ENCODE results near the gene TRIM46.
A peak's percentile ranks its signal among the peaks of the same experiment; 100 is the strongest.
"Not testable (repeated sequence)": the region's sequence is repeated elsewhere in the genome, so short reads cannot be mapped to it uniquely, and the experiment has no call there.

TRIM46 gene

GRCh38 chr1:155208541-155209311 lies 35.1 kb downstream of the TRIM46 start, which contains the start of gene MTX1:
Gene MTX1, plus strand, starts transcription at chr1:155208695. Its CDS starts 110 bp downstream, at chr1:155208805.
- peak; percentile 94 for DNase-seq

- no peak for DNase-seq
Observed at GRCh38 chr1:155209312-155209721, 35.7 kb downstream of the TRIM46 start.

- DNase-seq: no peak
Observed at GRCh38 chr1:155210314-155211104, 36.9 kb downstream of the TRIM46 start.

GRCh38 chr1:155211381-155212050 lies 37.9 kb downstream of the TRIM46 start:
- DNase-seq: not testable (repeated sequence)

GRCh38 chr1:155212051-155212440 lies 38.4 kb downstream of the TRIM46 start:
- not testable (repeated sequence) for DNase-seq

- DNase-seq: not testable (repeated sequence)
Observed at GRCh38 chr1:155214702-155215101, 41.1 kb downstream of the TRIM46 start.

GRCh38 chr1:155218854-155219591 lies 45.4 kb downstream of the TRIM46 start:
- DNase-seq: peak; percentile 81

- peak; percentile 74 for DNase-seq
Observed at GRCh38 chr1:155219592-155220031, 46.0 kb downstream of the TRIM46 start.

GRCh38 chr1:155220211-155220965 lies 46.7 kb downstream of the TRIM46 start:
- DNase-seq: not testable (repeated sequence)

GRCh38 chr1:155223047-155223446 lies 49.4 kb downstream of the TRIM46 start:
- no peak for DNase-seq

- DNase-seq: not testable (repeated sequence)
Observed at GRCh38 chr1:155225404-155225759, 51.7 kb downstream of the TRIM46 start.

GRCh38 chr1:155226188-155226909 lies 52.7 kb downstream of the TRIM46 start:
- DNase-seq: peak; percentile 96

- peak; percentile 84 for DNase-seq
Observed at GRCh38 chr1:155226910-155227260, 53.2 kb downstream of the TRIM46 start.

- peak; percentile 100 for DNase-seq
Observed at GRCh38 chr1:155227261-155228095, 53.8 kb downstream of the TRIM46 start.

- no peak for DNase-seq
Observed at GRCh38 chr1:155228096-155228427, 54.4 kb downstream of the TRIM46 start.

GRCh38 chr1:155231302-155231701 lies 57.7 kb downstream of the TRIM46 start:
- not testable (repeated sequence) for DNase-seq

- not testable (repeated sequence) for DNase-seq
Observed at GRCh38 chr1:155232001-155232978, 58.6 kb downstream of the TRIM46 start.

GRCh38 chr1:155233502-155233901 lies 59.9 kb downstream of the TRIM46 start:
- DNase-seq: not testable (repeated sequence)
